ENCODE measurements around the gene LYVE1. TPM values are rescaled to one million over a fixed set of nuclear protein-coding genes. Genes with fewer than 3 reads are reported as not detected.

The LYVE1 gene
- total and polyA plus RNA-seq, 12 donors, result 5.3 to 118 (median 21.0) TPM

DNA sequence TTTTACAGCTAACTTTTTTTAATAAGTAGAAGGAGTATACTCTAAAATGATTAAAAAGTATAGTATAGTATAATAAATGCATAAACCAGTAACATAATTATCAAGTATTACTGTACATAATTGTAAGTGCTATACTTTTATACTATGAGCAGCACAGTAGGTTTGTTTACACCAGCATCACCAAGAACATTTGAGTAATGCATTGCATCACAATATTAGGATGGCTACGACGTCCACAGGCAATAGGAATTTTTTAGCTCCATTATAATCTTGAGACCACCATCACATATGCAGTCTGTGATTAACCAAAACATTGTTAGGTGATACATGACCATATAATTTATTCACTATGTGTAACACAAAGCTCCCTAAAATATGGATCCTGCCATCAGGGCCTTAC, 47.9 kb downstream of the LYVE1 start:
- TF ChIP-seq, protein P1, sequence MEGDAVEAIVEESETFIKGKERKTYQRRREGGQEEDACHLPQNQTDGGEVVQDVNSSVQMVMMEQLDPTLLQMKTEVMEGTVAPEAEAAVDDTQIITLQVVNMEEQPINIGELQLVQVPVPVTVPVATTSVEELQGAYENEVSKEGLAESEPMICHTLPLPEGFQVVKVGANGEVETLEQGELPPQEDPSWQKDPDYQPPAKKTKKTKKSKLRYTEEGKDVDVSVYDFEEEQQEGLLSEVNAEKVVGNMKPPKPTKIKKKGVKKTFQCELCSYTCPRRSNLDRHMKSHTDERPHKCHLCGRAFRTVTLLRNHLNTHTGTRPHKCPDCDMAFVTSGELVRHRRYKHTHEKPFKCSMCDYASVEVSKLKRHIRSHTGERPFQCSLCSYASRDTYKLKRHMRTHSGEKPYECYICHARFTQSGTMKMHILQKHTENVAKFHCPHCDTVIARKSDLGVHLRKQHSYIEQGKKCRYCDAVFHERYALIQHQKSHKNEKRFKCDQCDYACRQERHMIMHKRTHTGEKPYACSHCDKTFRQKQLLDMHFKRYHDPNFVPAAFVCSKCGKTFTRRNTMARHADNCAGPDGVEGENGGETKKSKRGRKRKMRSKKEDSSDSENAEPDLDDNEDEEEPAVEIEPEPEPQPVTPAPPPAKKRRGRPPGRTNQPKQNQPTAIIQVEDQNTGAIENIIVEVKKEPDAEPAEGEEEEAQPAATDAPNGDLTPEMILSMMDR (IDR thresholded peaks at IDR 0.05), result no peak
- no peak overlapping the region for H3K27ac ChIP-seq
- no peak overlapping the region for H3K4me3 ChIP-seq
- H3K4me1 ChIP-seq, result peaks cover 0 to 4% (median 0%) of the 10 kb centered on the region in 9 donors
- H3K27me3 ChIP-seq, result no peaks in the 10 kb centered on the region
- DNase-seq, result no peak
- 91 to 98% methylated on average over 2 of the region's 2 CpGs for WGBS, 2 donors
- ATAC-seq, result no peak
- H3K9me3 ChIP-seq, result no peaks in the 10 kb centered on the region
- peaks cover 0 to 95% (median 25%) of the 10 kb centered on the region in 9 donors for H3K36me3 ChIP-seq
- intact Hi-C loops (cut with DNase I), result no loop called here

DNA sequence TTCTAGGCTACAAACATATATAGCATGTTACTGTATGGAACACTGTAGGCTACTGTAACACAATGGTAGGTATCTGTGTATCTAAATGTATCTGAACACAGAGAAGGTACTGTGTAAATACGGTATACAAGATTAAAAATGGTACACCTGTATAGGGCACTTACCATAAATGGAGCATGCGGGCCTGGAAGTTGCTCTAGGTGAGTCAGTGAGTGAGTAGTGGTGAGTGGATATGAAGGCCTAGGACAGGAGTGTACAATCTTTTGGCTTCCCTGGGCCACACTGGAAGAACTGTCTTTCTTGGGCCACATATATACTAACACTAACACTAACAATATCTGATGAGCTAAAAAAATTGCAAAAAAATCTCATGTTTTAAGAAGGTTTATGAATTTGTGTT, 48.8 kb downstream of the LYVE1 start:
- intact Hi-C loops (cut with DNase I), result loop anchor here in 7 of 10 donors (5.0 to 10.0 kb wide), 4 partner anchors 115 to 218 kb away; no protein-coding TSS in a partner anchor
- 97 to 100% methylated on average over 2 of the region's 2 CpGs for WGBS, 2 donors
- H3K9me3 ChIP-seq, result no peaks in the 10 kb centered on the region
- peaks cover 0 to 7% (median 4%) of the 10 kb centered on the region in 9 donors for H3K4me1 ChIP-seq
- TF ChIP-seq, protein P1 (IDR thresholded peaks at IDR 0.05), result no peak
- peaks cover 0 to 95% (median 23%) of the 10 kb centered on the region in 9 donors for H3K36me3 ChIP-seq
- ATAC-seq (no peak), DNase-seq (no peak)
- no peak overlapping the region for H3K27ac ChIP-seq
- no peaks in the 10 kb centered on the region for H3K27me3 ChIP-seq
- H3K4me3 ChIP-seq, result no peak overlapping the region

GRCh38 chr11:10518891-10519290, 49.6 kb downstream of the LYVE1 start:
- ATAC-seq, result no peak
- intact Hi-C loops (cut with DNase I), result loop anchor here in 7 of 10 donors (5.0 to 10.0 kb wide), 4 partner anchors 114 to 218 kb away; no protein-coding TSS in a partner anchor
- no peaks in the 10 kb centered on the region for H3K9me3 ChIP-seq
- 86 to 90% methylated on average over 2 of the region's 2 CpGs for WGBS, 2 donors
- no peak overlapping the region for H3K27ac ChIP-seq
- H3K4me3 ChIP-seq, result no peak overlapping the region
- TF ChIP-seq, protein P1 (IDR thresholded peaks at IDR 0.05), result no peak
- peaks cover 0 to 95% (median 20%) of the 10 kb centered on the region in 9 donors for H3K36me3 ChIP-seq
- DNase-seq, result no peak
- H3K4me1 ChIP-seq, result peaks cover 0 to 12% (median 7%) of the 10 kb centered on the region in 9 donors
- H3K27me3 ChIP-seq, result no peaks in the 10 kb centered on the region

DNA sequence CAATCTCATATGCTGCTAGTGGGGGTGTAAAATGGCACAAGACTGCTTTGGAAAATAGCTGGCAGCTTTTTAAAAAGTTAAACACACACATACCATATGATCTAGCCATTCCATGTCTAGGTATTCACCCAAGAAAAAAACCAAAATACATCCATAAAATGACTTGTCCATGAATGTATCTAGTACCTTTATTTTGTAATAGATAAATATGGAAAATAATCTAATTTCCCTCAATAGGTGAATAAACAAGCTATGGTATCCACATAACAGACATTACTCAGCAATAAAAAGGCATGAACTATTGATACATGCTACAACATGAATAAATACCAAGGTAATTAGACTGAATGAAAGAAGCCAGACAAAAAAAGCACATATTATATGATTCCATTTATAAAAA, 50.3 kb downstream of the LYVE1 start:
- Histone ChIP-seq H3K4me1 (peaks cover 0 to 12% (median 7%) of the 10 kb centered on the region in 9 donors), H3K4me3 (no peak overlapping the region), H3K9me3 (no peaks in the 10 kb centered on the region), H3K27ac (no peak overlapping the region), H3K36me3 (peaks cover 0 to 95% (median 20%) of the 10 kb centered on the region in 9 donors), H3K27me3 (no peaks in the 10 kb centered on the region)
- ATAC-seq (no peak), DNase-seq (no peak)
- intact Hi-C loops (cut with DNase I), result loop anchor here in 7 of 10 donors (5.0 to 10.0 kb wide), 4 partner anchors 113 to 219 kb away; no protein-coding TSS in a partner anchor
- TF ChIP-seq, protein P1 (IDR thresholded peaks at IDR 0.05), result no peak

Measured in heart right ventricle (tissue), 16 donors.